ENCODE measurements around the gene TARBP2. TPM values are rescaled to one million over a fixed set of nuclear protein-coding genes. Genes with fewer than 3 reads are reported as not detected.
A peak's percentile ranks its signal among the peaks of the same experiment; 100 is the strongest.

The TARBP2 gene
- total and polyA plus RNA-seq, 4 donors = 15.7 to 22.0 (median 18.4) TPM

- TF ChIP-seq CTCF (IDR thresholded peaks at IDR 0.05; ENCODE audit: low read depth, low read length, missing input control) (no peak), TAF1 (conservative IDR thresholded peaks at IDR 0.05) (no peak)
Observed at GRCh38 chr12:53486736-53487487, 14.2 kb upstream of the TARBP2 start (continued).

GRCh38 chr12:53489242-53489864 lies 11.7 kb upstream of the TARBP2 start:
- peaks cover 2 to 11% (median 5%) of the 10 kb centered on the region in 4 donors for H3K4me1 ChIP-seq (ENCODE audit: control insufficient read depth in 4 of 4, insufficient read depth in 4 of 4, low read length in 3 of 4)
- 94% methylated on average over 5 of the region's 5 CpGs for WGBS
- no peak for DNase-seq (ENCODE audit: low spot score)
- no peaks in the 10 kb centered on the region for H3K27me3 ChIP-seq (ENCODE audit: control insufficient read depth in 4 of 4, insufficient read depth in 4 of 4, low read length in 3 of 4)
- no peak overlapping the region for H3K4me3 ChIP-seq (ENCODE audit: low read depth in 1 of 3, low read length in 3 of 3)
- TF ChIP-seq YY1 (IDR thresholded peaks at IDR 0.05) = no peak
- no peak for TF ChIP-seq HNF4G (IDR thresholded peaks at IDR 0.05)
- no peak overlapping the region for H3K9ac ChIP-seq (ENCODE audit: low read depth in 1 of 2, low read length in 2 of 2)
- peaks cover 0 to 14% (median 4%) of the 10 kb centered on the region in 4 donors for H3K36me3 ChIP-seq (ENCODE audit: control insufficient read depth in 4 of 4, insufficient read depth in 3 of 4, low read depth in 1 of 4, low read length in 3 of 4)
- no peak overlapping the region for H3K27ac ChIP-seq (ENCODE audit: low read depth in 1 of 2, low read length in 2 of 2)
- H3K9me3 ChIP-seq (ENCODE audit: control insufficient read depth in 4 of 4, low read length in 3 of 4) = no peaks in the 10 kb centered on the region

- Histone ChIP-seq H3K27ac (ENCODE audit: low read depth in 1 of 2, low read length in 2 of 2) (peak overlapping the region; percentile 44 to 80), H3K4me3 (ENCODE audit: low read depth in 1 of 3, low read length in 3 of 3) (peak overlapping the region in 1 of 3 donors; percentile 68), H3K4me1 (ENCODE audit: control insufficient read depth in 4 of 4, insufficient read depth in 4 of 4, low read length in 3 of 4) (peaks cover 2 to 12% (median 8%) of the 10 kb centered on the region in 4 donors), H3K9ac (ENCODE audit: low read depth in 1 of 2, low read length in 2 of 2) (no peak overlapping the region), H3K27me3 (ENCODE audit: control insufficient read depth in 4 of 4, insufficient read depth in 4 of 4, low read length in 3 of 4) (no peaks in the 10 kb centered on the region), H3K36me3 (ENCODE audit: control insufficient read depth in 4 of 4, insufficient read depth in 3 of 4, low read depth in 1 of 4, low read length in 3 of 4) (no peaks in the 10 kb centered on the region), H3K9me3 (ENCODE audit: control insufficient read depth in 4 of 4, low read length in 3 of 4) (no peaks in the 10 kb centered on the region)
- no peak for DNase-seq (ENCODE audit: low spot score)
- 68% methylated on average over 20 of the region's 20 CpGs for WGBS
- TF ChIP-seq ATF3 (IDR thresholded peaks at IDR 0.05) (no peak), EGR1 (IDR thresholded peaks at IDR 0.05; ENCODE audit: low read depth in 2 of 2) (no peak), CTCF (IDR thresholded peaks at IDR 0.05; ENCODE audit: low read depth, low read length, missing input control) (no peak), REST (IDR thresholded peaks at IDR 0.05) (no peak), GABPA (IDR thresholded peaks at IDR 0.05 in 1 of 2, conservative IDR thresholded peaks at IDR 0.05 in 1 of 2) (no peak), HNF4G (IDR thresholded peaks at IDR 0.05) (no peak), JUND (IDR thresholded peaks at IDR 0.05) (no peak), ZBTB33 (IDR thresholded peaks at IDR 0.05) (no peak), MAX (IDR thresholded peaks at IDR 0.05) (no peak), TAF1 (conservative IDR thresholded peaks at IDR 0.05) (no peak), RAD21 (IDR thresholded peaks at IDR 0.05) (no peak), FOXA1 (IDR thresholded peaks at IDR 0.05) (no peak), NR2F2 (IDR thresholded peaks at IDR 0.05) (no peak)
Observed at GRCh38 chr12:53492188-53492587, 8.9 kb upstream of the TARBP2 start.

Measured in liver (tissue), 9 donors.